GM12892 (cell line): Measurements from ENCODE around the gene F13A1.

ENCODE experiments used
- POLR2A ChIP-seq: IDR thresholded peaks from 2 replicates; pipeline ENCODE4 v1.6.1; 2011; ENCODE audit warnings: low read depth, low read length, control low read depth
- POLR2AphosphoS5 ChIP-seq: IDR thresholded peaks from 2 replicates; pipeline ENCODE4 v1.6.1; 2011; ENCODE audit warnings: low read depth, low read length, control low read depth

DNA sequence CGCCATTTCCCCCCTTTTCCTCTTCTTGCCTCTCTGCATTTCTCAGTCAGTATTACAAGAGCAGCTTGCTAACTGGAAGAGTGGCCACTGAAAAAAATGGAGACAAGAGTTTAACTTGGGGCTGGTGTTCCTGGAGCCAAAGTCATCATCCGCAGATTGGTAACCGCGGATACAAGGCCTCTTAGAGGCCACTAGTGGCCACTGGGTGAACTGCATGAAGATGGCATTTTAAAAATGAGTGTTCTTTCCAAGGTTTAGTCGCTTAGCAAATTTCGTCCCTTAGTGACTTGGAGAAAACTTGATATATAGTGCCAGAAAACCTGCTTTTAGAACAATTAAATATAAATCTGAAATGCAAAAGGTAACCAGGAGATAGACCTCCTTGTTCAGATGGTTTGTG, 4.8 kb downstream of the F13A1 start:
- TF ChIP-seq POLR2AphosphoS5 (no peak), POLR2A (no peak)
